Femur (tissue), 1 donor: ENCODE data around the gene ACSM6.
"Not testable (repeated sequence)": the region's sequence is repeated elsewhere in the genome, so short reads cannot be mapped to it uniquely, and the experiment has no call there.

Experiments used
- DNase-seq: peaks from one replicate; pipeline ENCODE4 v3.0.0-alpha.2; 2017

The ACSM6 gene

GRCh38 chr10:95217476-95217875 lies 23.4 kb downstream of the ACSM6 start:
- DNase-seq: no peak

- DNase-seq: no peak
Observed at GRCh38 chr10:95220539-95220938, 26.5 kb downstream of the ACSM6 start.

GRCh38 chr10:95221124-95221523 lies 27.1 kb downstream of the ACSM6 start:
- no peak for DNase-seq

- DNase-seq: no peak
Observed at GRCh38 chr10:95225136-95225535, 31.1 kb downstream of the ACSM6 start.

- not testable (repeated sequence) for DNase-seq
Observed at GRCh38 chr10:95228934-95229723, 35.1 kb downstream of the ACSM6 start.

GRCh38 chr10:95229724-95230627 lies 35.9 kb downstream of the ACSM6 start:
- no peak for DNase-seq

- peak; percentile 58 for DNase-seq
Observed at GRCh38 chr10:95230677-95231586, 36.9 kb downstream of the ACSM6 start.

GRCh38 chr10:95233377-95234034 lies 39.5 kb downstream of the ACSM6 start:
- no peak for DNase-seq

GRCh38 chr10:95234951-95235350 lies 40.9 kb downstream of the ACSM6 start:
- no peak for DNase-seq

- no peak for DNase-seq
Observed at GRCh38 chr10:95235676-95236067, 41.6 kb downstream of the ACSM6 start.

- no peak for DNase-seq
Observed at GRCh38 chr10:95236068-95236903, 42.2 kb downstream of the ACSM6 start.

- DNase-seq: no peak
Observed at GRCh38 chr10:95237376-95238170, 43.5 kb downstream of the ACSM6 start.

- not testable (repeated sequence) for DNase-seq
Observed at GRCh38 chr10:95240096-95240495, 46.1 kb downstream of the ACSM6 start.

GRCh38 chr10:95240811-95241210 lies 46.8 kb downstream of the ACSM6 start:
- DNase-seq: no peak

- DNase-seq: no peak
Observed at GRCh38 chr10:95241533-95241932, 47.5 kb downstream of the ACSM6 start.

- DNase-seq: peak; percentile 57
Observed at GRCh38 chr10:95242581-95243317, 48.7 kb downstream of the ACSM6 start.

- DNase-seq: no peak
Observed at GRCh38 chr10:95243318-95243617, 49.2 kb downstream of the ACSM6 start.

- DNase-seq: no peak
Observed at GRCh38 chr10:95244152-95244551, 50.1 kb downstream of the ACSM6 start.

GRCh38 chr10:95245425-95246055 lies 51.5 kb downstream of the ACSM6 start:
- no peak for DNase-seq
